Psoas muscle (tissue), 8 donors: ENCODE data around the gene CHP1. TPM values are rescaled to one million over a fixed set of nuclear protein-coding genes. Genes with fewer than 3 reads are reported as not detected.
A peak's percentile ranks its signal among the peaks of the same experiment; 100 is the strongest.
"Not testable (repeated sequence)": the region's sequence is repeated elsewhere in the genome, so short reads cannot be mapped to it uniquely, and the experiment has no call there.

Experiments used
- ATAC-seq, 4 donors: fragments of 200-7000 bp; cut with Tn5 transposase; one replicate each; pipeline ENCODE4 v1.9.1; 2020; ENCODE audit warnings: moderate library complexity in 3 of 4, mild to moderate bottlenecking in 2 of 4
- DNase-seq, 2 donors: peaks; one replicate each; pipeline ENCODE4 v3.0.0-alpha.2; 2020
- H3K27ac ChIP-seq: fragments of 200-600 bp; one replicate; pipeline ENCODE4 v1.8.0; 2022
- H3K27me3 ChIP-seq, 3 donors: fragments of 200-600 bp in 1 of 3; one replicate each; pipeline versions ENCODE4 v1.6.1 to v1.8.0; 2013 to 2022; ENCODE audit warnings: low read length in 2 of 3, mild to moderate bottlenecking in 2 of 3, moderate library complexity in 1 of 3; ENCODE audit not compliant: insufficient read depth in 3 of 3
- H3K36me3 ChIP-seq, 2 donors: fragments of 200-600 bp in 1 of 2; one replicate each; pipeline versions ENCODE4 v1.6.1 to v1.8.0; 2013 to 2022; ENCODE audit warnings: low read depth in 1 of 2, mild to moderate bottlenecking in 1 of 2, moderate library complexity in 1 of 2; ENCODE audit not compliant: insufficient read depth in 1 of 2
- H3K4me1 ChIP-seq: fragments of 200-600 bp; one replicate; pipeline ENCODE4 v1.8.0; 2022
- H3K4me3 ChIP-seq: fragments of 200-600 bp; one replicate; pipeline ENCODE4 v1.8.0; 2022; ENCODE audit warnings: mild to moderate bottlenecking
- H3K9me3 ChIP-seq: fragments of 200-600 bp; one replicate; pipeline ENCODE4 v1.8.0; 2022
- CTCF ChIP-seq: fragments of 200-600 bp; IDR thresholded peaks from one replicate; pipeline ENCODE4 v1.8.0; 2022; ENCODE audit warnings: antibody characterized with exemption
- WGBS, 3 donors: extraction: QIAGEN DNeasy Blood & Tissue Kit; methylation state at CpG; one replicate each; pipeline versions ENCODE4 v1.1.6 to v1.1.7; 2013; 5-methylcytosine and 5-hydroxymethylcytosine counted together
- intact Hi-C, 2 donors: fragments of 100-400 bp; cut with DNase I; formaldehyde crosslinking; loops; one replicate each; pipeline versions ENCODE4 v1.11.0 to v1.14.2; 2022
- polyA plus RNA-seq, 3 donors: library from polyadenylated mRNA; stranded (reverse); fragments of 200-250 nt; gene quantifications; one replicate each; pipeline ENCODE4 v1.2.3, GENCODE V29; 2013
- total RNA-seq, 4 donors: library from RNA; stranded (reverse); fragmentation: NEBNext Ultra II Directional in 2 of 4; extraction: Animal tissue kit (Norgen Biotek cat#: 25700) in 2 of 4; gene quantifications; one replicate each; pipeline versions ENCODE4 v1.2.1 to v1.2.4, GENCODE V29; 2021 to 2023
- donor health status: healthy with polysubstance abuse.
- donor health status: DM: no; HTN: no; CAD: no; lungs with moderate emphysema.
- donor health status: Bipolar disorder and iron deficiency.
- donor health status: healthy.
- donor health status: DM: yes; HTN: yes; CAD: no.
- donor health status: DM: no; HTN: no; CAD: no.
- donor health status: DM: no; HTN: no; CAD: no.
- donor health status: DM: yes; HTN: yes; CAD: no.

Gene CHP1
- total and polyA plus RNA-seq, 7 donors = 53.6 to 194 (median 103) TPM

- DNase-seq = no peak
- intact Hi-C loops = loop anchor here in 1 of 2 donors (5.0 kb wide), 1 partner anchor 41 kb away; the partner anchor contains the start of genes NUSAP1 and OIP5
- no peaks in the 10 kb centered on the region for H3K9me3 ChIP-seq
- peak in 1 of 4 donors; percentile 21 for ATAC-seq
- 87 to 92% (median 91%) methylated on average over 9 of the region's 9 CpGs for WGBS, 3 donors
- H3K36me3 ChIP-seq = peaks cover 4 to 95% of the 10 kb centered on the region in 2 donors
- peak overlapping the region; percentile 46 for H3K27ac ChIP-seq
- H3K4me1 ChIP-seq = peaks cover 21% of the 10 kb centered on the region
- no peak for TF ChIP-seq CTCF
- H3K27me3 ChIP-seq = no peaks in the 10 kb centered on the region
- no peak overlapping the region for H3K4me3 ChIP-seq
Observed at GRCh38 chr15:41291065-41291631, 60.1 kb downstream of the CHP1 start.

GRCh38 chr15:41292521-41292920, 61.5 kb downstream of the CHP1 start:
- TF ChIP-seq CTCF = no peak
- no peak overlapping the region for H3K27ac ChIP-seq
- no peak overlapping the region for H3K4me3 ChIP-seq
- H3K9me3 ChIP-seq = no peaks in the 10 kb centered on the region
- intact Hi-C loops = loop anchor here in 1 of 2 donors (5.0 kb wide), 1 partner anchor 40 kb away; the partner anchor contains the start of genes NUSAP1 and OIP5
- peaks cover 4 to 95% of the 10 kb centered on the region in 2 donors for H3K36me3 ChIP-seq
- no peaks in the 10 kb centered on the region for H3K27me3 ChIP-seq
- DNase-seq (no peak), ATAC-seq (peak in 1 of 4 donors; percentile 43)
- H3K4me1 ChIP-seq = peaks cover 21% of the 10 kb centered on the region
- 71 to 77% (median 75%) methylated on average over 1 of the region's 1 CpG for WGBS, 3 donors

DNA sequence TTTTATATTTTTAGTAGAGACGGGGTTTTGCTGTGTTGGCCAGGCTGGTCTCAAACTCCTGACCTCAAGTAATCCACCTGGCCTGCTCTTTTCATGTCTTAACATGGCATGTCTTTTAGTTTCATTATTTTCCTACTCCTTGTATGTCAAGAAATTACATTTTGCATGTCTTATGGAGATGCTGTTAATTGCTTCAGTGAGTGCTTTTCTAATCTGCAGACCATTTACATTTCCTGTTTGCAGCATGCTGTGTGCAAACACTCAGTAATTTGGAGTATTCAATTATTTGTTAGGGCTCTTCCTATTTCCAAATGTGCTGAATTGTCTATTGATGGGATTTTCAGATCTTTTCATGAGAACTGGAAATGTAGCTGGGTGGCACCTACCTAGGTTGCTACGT, 70.1 kb downstream of the CHP1 start:
- ATAC-seq, H3K9me3 ChIP-seq, DNase-seq, intact Hi-C loops, H3K27me3 ChIP-seq, H3K4me3 ChIP-seq: not testable (repeated sequence)
- Histone ChIP-seq H3K27ac (peak overlapping the region; percentile 39), H3K4me1 (peaks cover 18% of the 10 kb centered on the region), H3K36me3 (peaks cover 0 to 48% of the 10 kb centered on the region in 2 donors)
- WGBS, 3 donors = 84 to 98% (median 96%) methylated on average over 2 of the region's 2 CpGs

GRCh38 chr15:41301587-41301986, 70.5 kb downstream of the CHP1 start:
- DNase-seq (no peak), ATAC-seq (no peak)
- TF ChIP-seq CTCF = no peak
- peaks cover 22% of the 10 kb centered on the region for H3K4me1 ChIP-seq
- intact Hi-C loops = no loop called here
- no peaks in the 10 kb centered on the region for H3K9me3 ChIP-seq
- H3K4me3 ChIP-seq = no peak overlapping the region
- H3K27me3 ChIP-seq = no peaks in the 10 kb centered on the region
- H3K27ac ChIP-seq = peak overlapping the region; percentile 36
- 97 to 100% (median 100%) methylated on average over 1 of the region's 1 CpG for WGBS, 3 donors
- H3K36me3 ChIP-seq = peaks cover 0 to 44% of the 10 kb centered on the region in 2 donors

- no peak overlapping the region for H3K27ac ChIP-seq
- H3K36me3 ChIP-seq = peaks cover 0 to 17% of the 10 kb centered on the region in 2 donors
- no peak overlapping the region for H3K4me3 ChIP-seq
- H3K27me3 ChIP-seq = no peaks in the 10 kb centered on the region
- DNase-seq (no peak), ATAC-seq (no peak)
- no peak for TF ChIP-seq CTCF
- intact Hi-C loops = no loop called here
- WGBS, 3 donors = 93 to 96% (median 94%) methylated on average over 3 of the region's 3 CpGs
- H3K4me1 ChIP-seq = peaks cover 36% of the 10 kb centered on the region
- no peaks in the 10 kb centered on the region for H3K9me3 ChIP-seq
Observed at GRCh38 chr15:41304149-41304770, 73.2 kb downstream of the CHP1 start.
